Heart left ventricle (tissue), 16 donors: ENCODE results near the gene KLHL36. TPM values are rescaled to one million over a fixed set of nuclear protein-coding genes. Genes with fewer than 3 reads are reported as not detected.
A peak's percentile ranks its signal among the peaks of the same experiment; 100 is the strongest.

Experiments used
- ATAC-seq, 4 donors: fragments of 200-7000 bp; cut with Tn5 transposase; one replicate each; pipeline ENCODE4 v1.9.1; 2020 to 2022; ENCODE audit warnings: moderate library complexity in 4 of 4, mild to moderate bottlenecking in 3 of 4, moderate number of reproducible peaks in 1 of 4
- DNase-seq, 5 donors: peaks; one replicate each; pipeline ENCODE4 v3.0.0-alpha.2; 2020
- H3K27ac ChIP-seq, 12 donors: fragments of 200-600 bp; sonication (generic) in 4 of 12; one replicate each; pipeline versions ENCODE4 v1.5.0 to v1.8.0; 2016 to 2022; ENCODE audit warnings: mild to moderate bottlenecking in 2 of 12
- H3K27me3 ChIP-seq, 9 donors: fragments of 200-600 bp; sonication (generic) in 2 of 9; one replicate each; pipeline versions ENCODE4 v1.5.1 to v1.8.0; 2016 to 2022; ENCODE audit warnings: mild to moderate bottlenecking in 3 of 9
- H3K36me3 ChIP-seq, 9 donors: fragments of 200-600 bp; sonication (generic) in 2 of 9; one replicate each; pipeline versions ENCODE4 v1.5.0 to v1.8.0; 2018 to 2022; ENCODE audit warnings: mild to moderate bottlenecking in 2 of 9
- H3K4me1 ChIP-seq, 12 donors: fragments of 200-600 bp; sonication (generic) in 4 of 12; one replicate each; pipeline versions ENCODE4 v1.5.0 to v1.8.0; 2016 to 2022; ENCODE audit warnings: mild to moderate bottlenecking in 3 of 12
- H3K4me3 ChIP-seq, 12 donors: fragments of 200-600 bp; sonication (generic) in 4 of 12; one replicate each; pipeline versions ENCODE4 v1.5.0 to v1.8.0; 2017 to 2022; ENCODE audit warnings: mild to moderate bottlenecking in 9 of 12, moderate library complexity in 4 of 12
- H3K9me3 ChIP-seq, 12 donors: fragments of 200-600 bp; sonication (generic) in 4 of 12; one replicate each; pipeline versions ENCODE4 v1.5.0 to v1.8.0; 2016 to 2022; ENCODE audit warnings: mild to moderate bottlenecking in 1 of 12
- CTCF ChIP-seq, 12 donors: fragments of 200-600 bp; sonication (generic) in 4 of 12; IDR thresholded peaks; one replicate each; pipeline versions ENCODE4 v1.5.0 to v1.8.0; 2018 to 2022; ENCODE audit warnings: antibody characterized with exemption in 12 of 12, mild to moderate bottlenecking in 5 of 12
- POLR2A ChIP-seq, 2 donors: fragments of 450-650 bp; IDR thresholded peaks; one replicate each; pipeline ENCODE4 v1.6.1; 2017; ENCODE audit warnings: antibody characterized with exemption in 2 of 2, mild to moderate bottlenecking in 2 of 2, moderate library complexity in 2 of 2
- WGBS, 4 donors: extraction: QIAGEN DNeasy Blood & Tissue Kit in 2 of 4; methylation state at CpG; one replicate each; pipeline versions ENCODE4 v1.1.5 to v1.1.7; 2013 to 2018; 5-methylcytosine and 5-hydroxymethylcytosine counted together
- intact Hi-C, 10 donors: fragments of 100-400 bp; cut with DNase I; formaldehyde crosslinking; loops; one replicate each; pipeline versions ENCODE4 v1.11.1 to v1.14.2; 2022
- long read RNA-seq, 3 donors: library from polyadenylated mRNA; unstranded; transcript quantifications; one replicate each; pipeline ENCODE4 v2.0.0, GENCODE V29; 2020 to 2021
- polyA plus RNA-seq, 2 donors: library from polyadenylated mRNA; stranded (reverse); fragments of 200-250 nt; gene quantifications; one replicate each; pipeline ENCODE4 v1.2.3, GENCODE V29; 2013
- total RNA-seq, 9 donors: library from RNA; depleted of rRNA in 2 of 9; stranded (reverse); fragments of >200 nt in 2 of 9; fragmentation: NEBNext Ultra II Directional in 3 of 9; extraction: Animal tissue kit (Norgen Biotek cat#: 25700) in 3 of 9; gene quantifications; one replicate each; pipeline versions ENCODE4 v1.1.0 to v1.2.4, GENCODE V29; 2016 to 2023
- donor health status: ischemic (EF 13 %, LVEDD 7.1; RV severe dilation, severe dysfunction).
- donor health status: healthy with polysubstance abuse.
- donor health status: DM: no; HTN: yes; CAD: no.
- donor health status: DM: no; HTN: no; CAD: no.
- donor health status: ischemic (EF 25% LVEDD 6.9; RV normal size, moderate dysfunction).
- donor health status: ischemic (EF 25% LVEDD 5.7; RV mildly dilated, moderate dysfunction).
- donor health status: healthy.
- donor health status: DM: yes; HTN: yes; CAD: no.
- donor health status: ischemic (EF 35%, LVEDD 5.7; RV mildly dilated, moderate dysfunction).
- donor health status: nonischemic (EF 11% LVEDD 7.7; RV severe dilation, severe dysfunction).
- donor health status: DM: yes; HTN: yes; CAD: no.
- donor health status: PGD.
- donor health status: ischemic (EF 29% LVEDD 5.4; RV normal size, mild dysfunction).
- donor health status: nonischemic (EF 23%, LVEDD 6.1; RV moderate dilation, normal function).

Gene KLHL36
- total RNA-seq (10 to 100 TPM; 44.0 to 93.0 (median 62.0) TPM), polyA plus RNA-seq (10 to 100 TPM; 19.2 to 39.2 TPM)
- long read RNA-seq, donor 1, full-length matches to known transcripts = 18 of 62 reads
- long read RNA-seq, donor 1, partial matches to known transcripts = 40 of 62 reads
- long read RNA-seq, donor 1, other reads (novel, unspliced or antisense) = 4 of 62 reads
- long read RNA-seq, donor 2, full-length matches to known transcripts = 33 of 99 reads
- long read RNA-seq, donor 2, partial matches to known transcripts = 32 of 99 reads
- long read RNA-seq, donor 2, other reads (novel, unspliced or antisense) = 34 of 99 reads
- long read RNA-seq, donor 3, transcript KLHL36-204 (5 exons, 2,173 nt) = major isoform, 8 of 87 reads
- long read RNA-seq, donor 3, transcript KLHL36-206 (3 exons, 585 nt) = minor isoform, 5 of 87 reads
- long read RNA-seq, donor 3, partial matches to known transcripts = 55 of 87 reads
- long read RNA-seq, donor 3, other reads (novel, unspliced or antisense) = 17 of 87 reads

- H3K9me3 ChIP-seq = no peaks in the 10 kb centered on the region
- peak within 1 kb of the TSS; percentile 81 to 97 (median 91) for H3K27ac ChIP-seq
- H3K4me1 ChIP-seq = peaks cover 0 to 44% (median 26%) of the 10 kb centered on the region in 12 donors
- intact Hi-C loops = no loop called here
- TF ChIP-seq CTCF (IDR thresholded peaks at IDR 0.05) (peak in 1 of 12 donors; percentile 7), POLR2A (IDR thresholded peaks at IDR 0.05) (peak in 1 of 2 donors; percentile 28)
- DNase-seq (peak; percentile 54 to 85 (median 72)), ATAC-seq (peak; percentile 9 to 78 (median 70))
- H3K36me3 ChIP-seq = peaks cover 0 to 26% (median 24%) of the 10 kb centered on the region in 9 donors
- WGBS, 4 donors = 5 to 13% (median 8%) methylated on average over 36 to 77 of the region's 77 CpGs
- no peaks in the 10 kb centered on the region for H3K27me3 ChIP-seq
- H3K4me3 ChIP-seq = peak within 1 kb of the TSS; percentile 72 to 99 (median 83)
Measured at GRCh38 chr16:84647828-84648594, at the start of gene KLHL36. Gene KLHL36, plus strand, starts transcription at chr16:84648511. Its CDS starts 2,357 bp downstream, at chr16:84650868.

GRCh38 chr16:84599521-84600202 lies 48.6 kb upstream of the KLHL36 start:
- Histone ChIP-seq H3K36me3 (peaks cover 0 to 7% (median 0%) of the 10 kb centered on the region in 9 donors), H3K4me3 (peak overlapping the region in 8 of 12 donors; percentile 9 to 41 (median 18)), H3K27me3 (no peaks in the 10 kb centered on the region), H3K9me3 (no peaks in the 10 kb centered on the region), H3K27ac (peak overlapping the region in 11 of 12 donors; percentile 1 to 93 (median 42)), H3K4me1 (peaks cover 0 to 92% (median 10%) of the 10 kb centered on the region in 12 donors)
- WGBS, 4 donors = 21 to 33% (median 26%) methylated on average over 12 of the region's 12 CpGs
- TF ChIP-seq POLR2A (IDR thresholded peaks at IDR 0.05) (no peak), CTCF (IDR thresholded peaks at IDR 0.05) (no peak)
- ATAC-seq = peak in 3 of 4 donors; percentile 57 to 74 (median 66)
- intact Hi-C loops = loop anchor here in 1 of 10 donors (5.0 kb wide), 1 partner anchor 67 kb away; no protein-coding TSS in a partner anchor
- peak; percentile 40 to 84 (median 73) for DNase-seq

GRCh38 chr16:84600343-84601229 lies 47.7 kb upstream of the KLHL36 start:
- H3K4me1 ChIP-seq = peaks cover 0 to 92% (median 10%) of the 10 kb centered on the region in 12 donors
- ATAC-seq = peak in 2 of 4 donors; percentile 27 to 50
- WGBS, 4 donors = 83 to 89% (median 88%) methylated on average over 25 of the region's 25 CpGs

More at GRCh38 chr16:84600343-84601229, 47.7 kb upstream of the KLHL36 start:
- DNase-seq = no peak
- Histone ChIP-seq H3K4me3 (peak overlapping the region in 3 of 12 donors; percentile 33 to 41 (median 39)), H3K36me3 (peaks cover 0 to 4% (median 0%) of the 10 kb centered on the region in 9 donors), H3K27ac (peak overlapping the region in 7 of 12 donors; percentile 1 to 93 (median 52)), H3K27me3 (no peaks in the 10 kb centered on the region), H3K9me3 (peaks cover 0 to 4% (median 0%) of the 10 kb centered on the region in 12 donors)
- intact Hi-C loops = no loop called here
- TF ChIP-seq CTCF (IDR thresholded peaks at IDR 0.05) = no peak
- no peak for TF ChIP-seq POLR2A (IDR thresholded peaks at IDR 0.05)
